Esophagus squamous epithelium (tissue), 5 donors: ENCODE measurements around the gene B3GNT3. TPM values are rescaled to one million over a fixed set of nuclear protein-coding genes. Genes with fewer than 3 reads are reported as not detected.

Experiments
- DNase-seq: peaks from one replicate; lab custom pipeline; 2025; lab: John Stamatoyannopoulos, UW
- H3K27ac ChIP-seq, 4 donors: fragments of 200-600 bp; sonication (generic); one replicate each; pipeline ENCODE4 v1.5.1; 2016 to 2019; ENCODE audit warnings: mild to moderate bottlenecking in 1 of 4
- H3K27me3 ChIP-seq, 4 donors: fragments of 200-600 bp; sonication (generic); 1 replicate in 3 of 4; 2 replicates in 1 of 4; pipeline versions ENCODE4 v1.5.1 to v1.6.0; 2017 to 2021; ENCODE audit warnings: antibody characterized with exemption in 1 of 4
- H3K36me3 ChIP-seq, 3 donors: fragments of 200-600 bp; sonication (generic); one replicate each; pipeline ENCODE4 v1.5.1; 2016 to 2019
- H3K4me1 ChIP-seq, 3 donors: fragments of 200-600 bp; sonication (generic); one replicate each; pipeline ENCODE4 v1.5.1; 2017 to 2019
- H3K4me3 ChIP-seq, 4 donors: fragments of 200-600 bp; sonication (generic); 1 replicate in 3 of 4; 2 replicates in 1 of 4; pipeline ENCODE4 v1.5.1; 2016 to 2019; ENCODE audit warnings: mild to moderate bottlenecking in 2 of 4, moderate library complexity in 1 of 4
- H3K9me3 ChIP-seq, 3 donors: fragments of 200-600 bp; sonication (generic); one replicate each; pipeline ENCODE4 v1.5.1; 2016 to 2019
- POLR2A ChIP-seq, 4 donors: fragments of 450-650 bp; IDR thresholded peaks; one replicate each; pipeline ENCODE4 v1.6.1; 2017; ENCODE audit warnings: antibody characterized with exemption in 4 of 4, mild to moderate bottlenecking in 4 of 4, moderate library complexity in 3 of 4
- WGBS, 2 donors: methylation state at CpG; one replicate each; pipeline ENCODE4 v1.1.5; 2018; 5-methylcytosine and 5-hydroxymethylcytosine counted together
- intact Hi-C: fragments of 100-400 bp; cut with DNase I; formaldehyde crosslinking; loops from one replicate; pipeline ENCODE4 v1.15.0; 2022
- total RNA-seq, 4 donors: library from RNA; depleted of rRNA; stranded (reverse); fragments of >200 nt; gene quantifications; one replicate each; pipeline ENCODE4 v1.1.0, GENCODE V29; 2016
- TF ChIP-seq, protein P1 (sequence below), 6 experiments: fragments of 450-650 bp in 4 of 6; fragments of 200-600 bp in 2 of 6; sonication (generic) in 2 of 6; IDR thresholded peaks; one replicate each; pipeline ENCODE4 v1.5.1; 2016 to 2019; ENCODE audit warnings: antibody characterized with exemption in 6 of 6, mild to moderate bottlenecking in 4 of 6, moderate library complexity in 4 of 6
- donor health status: DM: yes; HTN: yes; CAD: no.

B3GNT3 gene
- total RNA-seq, 4 donors from 2014 or later = 11.6 to 23.5 (median 21.2) TPM

DNA sequence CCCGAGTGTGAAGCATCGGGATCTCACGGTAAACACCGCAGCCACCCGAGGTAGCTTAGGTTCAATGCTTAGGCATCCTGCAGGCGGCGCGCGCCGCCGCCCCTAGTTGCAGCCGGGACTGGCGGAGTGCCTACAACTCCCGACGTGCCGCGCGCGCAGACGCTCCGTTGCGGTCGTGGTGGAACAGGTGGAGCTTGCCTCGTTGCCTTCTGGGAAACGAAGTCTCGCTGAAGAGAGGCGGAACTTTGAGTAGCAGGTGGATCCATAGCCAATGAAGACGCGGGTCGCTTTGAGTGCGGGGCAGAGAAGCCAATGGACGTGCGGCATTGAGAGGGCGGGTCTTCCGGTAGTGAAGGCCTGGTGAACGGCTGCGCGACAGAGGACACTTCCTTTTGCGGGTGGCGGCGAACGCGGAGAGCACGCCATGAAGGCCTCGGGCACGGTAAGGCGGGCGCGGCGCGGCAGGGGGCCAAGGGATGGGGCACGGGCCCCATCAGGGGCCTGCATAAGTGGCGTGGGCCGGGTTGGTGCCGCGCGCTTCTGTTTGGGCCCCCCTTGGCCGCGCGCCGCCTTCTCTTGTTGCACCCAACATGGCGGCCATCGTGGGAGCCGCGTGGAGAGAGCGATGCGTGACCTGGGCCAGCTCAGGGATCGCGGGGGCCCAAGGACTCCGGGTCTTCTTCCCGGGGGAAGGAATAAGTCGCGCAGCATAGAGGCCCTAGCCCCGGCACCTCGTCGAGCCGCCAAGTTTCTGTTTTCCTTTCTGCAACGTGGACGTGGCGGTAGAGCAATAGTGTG is 64.8 kb downstream of the B3GNT3 start, which contains the start of gene RPL18A:
RPL18A (plus strand) TSS at position 378 of the 798 bp plus-strand sequence; CDS start at position 425, 47 bp downstream.
- WGBS, 2 donors = 0% methylated on average over 13 to 25 of the region's 80 CpGs
- no peaks in the 10 kb centered on the region for H3K9me3 ChIP-seq
- peak; percentile 98 for DNase-seq
- intact Hi-C loops = no loop called here
- H3K27ac ChIP-seq = peak within 1 kb of the TSS; percentile 88 to 95 (median 93)
- peaks cover 25 to 41% (median 32%) of the 10 kb centered on the region in 3 donors for H3K36me3 ChIP-seq
- H3K27me3 ChIP-seq = no peaks in the 10 kb centered on the region
- H3K4me1 ChIP-seq = peaks cover 26 to 55% (median 45%) of the 10 kb centered on the region in 3 donors
- peak in 3 of 4 donors; percentile 93 to 97 (median 95) for TF ChIP-seq POLR2A (IDR thresholded peaks at IDR 0.05)
- TF ChIP-seq, protein P1, sequence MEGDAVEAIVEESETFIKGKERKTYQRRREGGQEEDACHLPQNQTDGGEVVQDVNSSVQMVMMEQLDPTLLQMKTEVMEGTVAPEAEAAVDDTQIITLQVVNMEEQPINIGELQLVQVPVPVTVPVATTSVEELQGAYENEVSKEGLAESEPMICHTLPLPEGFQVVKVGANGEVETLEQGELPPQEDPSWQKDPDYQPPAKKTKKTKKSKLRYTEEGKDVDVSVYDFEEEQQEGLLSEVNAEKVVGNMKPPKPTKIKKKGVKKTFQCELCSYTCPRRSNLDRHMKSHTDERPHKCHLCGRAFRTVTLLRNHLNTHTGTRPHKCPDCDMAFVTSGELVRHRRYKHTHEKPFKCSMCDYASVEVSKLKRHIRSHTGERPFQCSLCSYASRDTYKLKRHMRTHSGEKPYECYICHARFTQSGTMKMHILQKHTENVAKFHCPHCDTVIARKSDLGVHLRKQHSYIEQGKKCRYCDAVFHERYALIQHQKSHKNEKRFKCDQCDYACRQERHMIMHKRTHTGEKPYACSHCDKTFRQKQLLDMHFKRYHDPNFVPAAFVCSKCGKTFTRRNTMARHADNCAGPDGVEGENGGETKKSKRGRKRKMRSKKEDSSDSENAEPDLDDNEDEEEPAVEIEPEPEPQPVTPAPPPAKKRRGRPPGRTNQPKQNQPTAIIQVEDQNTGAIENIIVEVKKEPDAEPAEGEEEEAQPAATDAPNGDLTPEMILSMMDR (IDR thresholded peaks at IDR 0.05) = peak; percentile 73 to 98 (median 86)
- H3K4me3 ChIP-seq = peak within 1 kb of the TSS; percentile 83 to 94 (median 89)

DNA sequence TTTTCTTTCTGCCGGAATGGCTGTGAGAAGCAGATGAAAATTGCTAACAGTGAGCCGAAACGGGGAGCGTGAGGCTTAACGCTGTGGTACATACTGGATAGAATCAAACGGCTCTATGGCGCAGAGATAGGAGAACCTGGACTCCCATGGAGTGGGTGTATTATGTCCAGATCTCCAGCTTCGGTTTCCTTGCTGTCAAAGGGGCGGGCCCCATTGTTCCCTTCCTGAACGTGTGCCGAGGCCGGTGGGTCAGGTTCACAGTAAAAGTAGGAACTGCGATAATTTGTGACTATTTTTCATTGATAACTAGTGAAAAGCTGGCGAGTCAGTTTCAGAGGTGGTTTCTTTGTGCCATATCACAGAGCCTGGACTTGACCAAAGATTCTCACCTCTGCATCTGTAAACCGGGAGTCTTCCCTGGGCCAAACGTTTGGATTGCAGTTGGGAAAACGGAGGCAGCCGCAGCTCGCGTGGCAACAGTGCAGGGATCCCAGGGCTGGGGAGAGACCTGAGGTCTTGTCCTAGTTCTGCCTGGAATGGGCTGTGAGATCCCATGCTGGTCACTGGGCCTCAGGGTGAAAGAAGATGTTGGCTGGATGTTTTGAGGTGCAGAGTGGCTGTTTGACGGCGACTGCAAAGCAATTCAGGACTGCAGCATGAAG is 65.5 kb downstream of the B3GNT3 start:
- intact Hi-C loops = no loop called here
- Histone ChIP-seq H3K27me3 (no peaks in the 10 kb centered on the region), H3K27ac (peak overlapping the region; percentile 88 to 95 (median 93)), H3K4me1 (peaks cover 26 to 55% (median 45%) of the 10 kb centered on the region in 3 donors), H3K9me3 (no peaks in the 10 kb centered on the region), H3K36me3 (peaks cover 25 to 48% (median 33%) of the 10 kb centered on the region in 3 donors), H3K4me3 (peak overlapping the region; percentile 83 to 94 (median 89))
- no peak for DNase-seq
- no peak for TF ChIP-seq POLR2A (IDR thresholded peaks at IDR 0.05)
- TF ChIP-seq, protein P1 (IDR thresholded peaks at IDR 0.05) = no peak
- 0 to 3% methylated on average over 14 to 15 of the region's 22 CpGs for WGBS, 2 donors

DNA sequence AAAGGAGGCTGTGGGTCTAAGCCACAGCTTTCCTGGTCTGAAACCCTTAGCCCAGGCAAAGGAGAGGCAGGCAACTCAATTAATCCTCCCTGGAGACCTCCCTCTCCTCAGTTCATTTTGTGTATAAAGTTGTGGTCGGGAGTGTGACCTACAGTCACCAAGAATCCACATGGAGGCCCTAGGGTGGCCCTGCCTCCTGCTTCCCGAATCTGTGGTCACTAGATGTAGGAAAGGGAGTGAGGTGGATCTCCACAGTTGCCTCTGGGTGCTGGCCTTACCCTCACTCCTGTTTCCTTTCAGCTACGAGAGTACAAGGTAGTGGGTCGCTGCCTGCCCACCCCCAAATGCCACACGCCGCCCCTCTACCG is 66.0 kb downstream of the B3GNT3 start:
- intact Hi-C loops = no loop called here
- Histone ChIP-seq H3K27ac (peak overlapping the region; percentile 88 to 95 (median 93)), H3K4me3 (peak overlapping the region; percentile 83 to 94 (median 89)), H3K4me1 (peaks cover 26 to 57% (median 48%) of the 10 kb centered on the region in 3 donors), H3K36me3 (peaks cover 25 to 52% (median 33%) of the 10 kb centered on the region in 3 donors), H3K27me3 (no peaks in the 10 kb centered on the region), H3K9me3 (no peaks in the 10 kb centered on the region)
- no peak for DNase-seq
- 11 to 18% methylated on average over 6 to 7 of the region's 7 CpGs for WGBS, 2 donors
- TF ChIP-seq, protein P1 (IDR thresholded peaks at IDR 0.05) = no peak
- no peak for TF ChIP-seq POLR2A (IDR thresholded peaks at IDR 0.05)

DNA sequence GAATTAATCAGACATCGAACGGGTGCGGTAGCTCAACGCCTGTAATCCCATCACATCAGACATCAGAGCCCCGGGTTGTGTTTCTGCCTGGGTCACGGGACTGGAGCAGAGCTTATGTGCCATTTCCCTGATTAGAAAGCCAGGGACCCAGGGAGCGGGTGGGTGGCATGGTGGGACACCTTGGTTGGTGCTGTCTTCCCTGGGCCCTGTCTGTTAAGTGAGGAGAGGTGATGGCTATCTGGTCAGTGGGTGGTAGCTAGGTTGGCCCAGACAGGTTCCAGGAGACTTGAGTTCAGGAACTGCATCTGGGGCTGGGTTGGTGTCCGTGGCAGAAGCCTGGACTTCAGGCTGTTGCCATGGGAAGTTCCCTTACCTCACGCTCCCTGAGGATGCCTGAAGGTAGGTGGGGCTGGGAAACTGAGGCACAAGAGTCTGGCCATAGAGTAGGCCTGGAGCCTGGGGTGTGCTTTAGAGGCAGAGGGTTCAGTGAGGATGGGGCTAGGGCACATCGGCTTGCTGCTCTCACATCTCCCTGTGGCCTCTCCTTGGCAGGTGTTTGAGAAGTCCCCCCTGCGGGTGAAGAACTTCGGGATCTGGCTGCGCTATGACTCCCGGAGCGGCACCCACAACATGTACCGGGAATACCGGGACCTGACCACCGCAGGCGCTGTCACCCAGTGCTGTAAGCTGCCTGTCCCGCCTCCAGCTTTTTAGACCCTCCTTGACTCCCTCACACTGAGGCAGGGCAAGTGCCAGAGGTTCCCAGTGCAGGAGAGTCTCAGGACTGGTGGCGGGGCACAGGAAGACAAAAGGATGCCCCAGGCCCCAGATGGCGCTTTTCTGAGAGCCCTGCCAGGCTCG is 66.8 kb downstream of the B3GNT3 start:
- no peaks in the 10 kb centered on the region for H3K27me3 ChIP-seq
- 23 to 44% methylated on average over 5 to 18 of the region's 23 CpGs for WGBS, 2 donors

More for the DNA sequence above, 66.8 kb downstream of the B3GNT3 start:
- Histone ChIP-seq H3K9me3 (no peaks in the 10 kb centered on the region), H3K4me1 (peaks cover 26 to 60% (median 50%) of the 10 kb centered on the region in 3 donors), H3K27ac (peak overlapping the region in 3 of 4 donors; percentile 3 to 95 (median 88)), H3K4me3 (peak overlapping the region; percentile 83 to 94 (median 89)), H3K36me3 (peaks cover 25 to 52% (median 33%) of the 10 kb centered on the region in 3 donors)
- no peak for TF ChIP-seq POLR2A (IDR thresholded peaks at IDR 0.05)
- TF ChIP-seq, protein P1 (IDR thresholded peaks at IDR 0.05) = no peak
- no peak for DNase-seq
- intact Hi-C loops = no loop called here
